ENCODE data around the gene VPS37B. TPM values are rescaled to one million over a fixed set of nuclear protein-coding genes. Genes with fewer than 3 reads are reported as not detected.

VPS37B gene
- total and polyA plus RNA-seq, 2 donors from 2014 or later = 21.4 to 47.8 TPM

DNA sequence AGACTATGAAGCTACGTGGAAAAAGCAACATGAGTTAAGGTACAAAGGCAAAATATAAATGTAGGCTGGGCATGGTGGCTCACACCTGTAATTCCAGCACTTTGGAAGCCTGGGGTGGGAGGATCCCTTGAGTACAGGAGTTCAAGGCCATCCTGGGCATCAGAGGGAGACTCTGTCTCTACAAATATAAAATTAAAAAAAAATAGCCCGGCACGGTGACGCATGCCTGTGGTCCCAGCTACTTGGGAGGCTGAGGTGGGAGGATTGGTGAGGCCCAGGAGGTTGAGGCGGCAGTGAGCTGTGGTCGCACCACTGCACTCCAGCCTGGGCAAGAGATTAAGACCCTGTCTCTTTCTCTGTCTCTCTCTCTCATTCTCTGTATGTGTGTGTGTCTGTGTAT is 4.0 kb upstream of the VPS37B start:
- DNase-seq (no peak), FAIRE-seq (no peak)
- intact Hi-C loops (cut with DNase I) = no loop called here
- TF ChIP-seq, protein P1, sequence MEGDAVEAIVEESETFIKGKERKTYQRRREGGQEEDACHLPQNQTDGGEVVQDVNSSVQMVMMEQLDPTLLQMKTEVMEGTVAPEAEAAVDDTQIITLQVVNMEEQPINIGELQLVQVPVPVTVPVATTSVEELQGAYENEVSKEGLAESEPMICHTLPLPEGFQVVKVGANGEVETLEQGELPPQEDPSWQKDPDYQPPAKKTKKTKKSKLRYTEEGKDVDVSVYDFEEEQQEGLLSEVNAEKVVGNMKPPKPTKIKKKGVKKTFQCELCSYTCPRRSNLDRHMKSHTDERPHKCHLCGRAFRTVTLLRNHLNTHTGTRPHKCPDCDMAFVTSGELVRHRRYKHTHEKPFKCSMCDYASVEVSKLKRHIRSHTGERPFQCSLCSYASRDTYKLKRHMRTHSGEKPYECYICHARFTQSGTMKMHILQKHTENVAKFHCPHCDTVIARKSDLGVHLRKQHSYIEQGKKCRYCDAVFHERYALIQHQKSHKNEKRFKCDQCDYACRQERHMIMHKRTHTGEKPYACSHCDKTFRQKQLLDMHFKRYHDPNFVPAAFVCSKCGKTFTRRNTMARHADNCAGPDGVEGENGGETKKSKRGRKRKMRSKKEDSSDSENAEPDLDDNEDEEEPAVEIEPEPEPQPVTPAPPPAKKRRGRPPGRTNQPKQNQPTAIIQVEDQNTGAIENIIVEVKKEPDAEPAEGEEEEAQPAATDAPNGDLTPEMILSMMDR (IDR thresholded peaks at IDR 0.05; ENCODE audit: borderline replicate concordance, extremely low read depth, insufficient read depth) = no peak
- Histone ChIP-seq H3K9me3 (ENCODE audit: control insufficient read depth in 2 of 3, insufficient read depth in 1 of 3, low read length in 3 of 3) (no peaks in the 10 kb centered on the region), H3K36me3 (ENCODE audit: control insufficient read depth in 2 of 3, insufficient read depth in 3 of 3, low read length in 3 of 3) (no peaks in the 10 kb centered on the region), H3K4me1 (ENCODE audit: control insufficient read depth in 2 of 3, insufficient read depth in 2 of 3, low read depth in 1 of 3, low read length in 3 of 3) (peaks cover 0 to 13% (median 7%) of the 10 kb centered on the region in 3 donors), H3K27me3 (ENCODE audit: control insufficient read depth, insufficient read depth, low read length) (no peaks in the 10 kb centered on the region), H3K27ac (ENCODE audit: low read depth in 2 of 2, low read length in 2 of 2) (no peak overlapping the region), H3K4me3 (ENCODE audit: low read length in 3 of 3) (no peak overlapping the region), H3K9ac (ENCODE audit: low read length in 3 of 3) (no peak overlapping the region)

DNA sequence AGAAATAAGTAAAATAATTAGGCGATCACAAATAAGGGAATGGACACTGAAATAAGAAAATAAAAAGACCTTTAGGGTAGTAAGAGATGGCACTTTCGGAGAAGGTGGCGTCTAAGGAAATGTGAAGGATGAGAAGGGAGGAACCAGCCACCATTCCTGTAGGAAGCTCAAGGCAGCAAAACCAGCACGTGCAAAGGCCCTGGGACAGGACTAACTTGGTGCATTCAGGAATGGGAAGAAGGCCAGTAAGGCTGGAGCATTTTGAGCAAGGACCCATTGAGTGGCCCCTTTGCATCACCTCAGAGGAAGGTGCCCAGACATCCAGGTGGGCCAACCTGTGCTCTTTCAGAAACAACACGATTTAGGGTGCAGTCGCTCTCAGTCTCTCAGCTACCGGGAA is 738 bp upstream of the VPS37B start:
- peaks cover 2 to 28% (median 16%) of the 10 kb centered on the region in 3 donors for H3K4me1 ChIP-seq (ENCODE audit: control insufficient read depth in 2 of 3, insufficient read depth in 2 of 3, low read depth in 1 of 3, low read length in 3 of 3)
- intact Hi-C loops (cut with DNase I) = no loop called here
- DNase-seq = peak in 1 of 5 donors; percentile 21
- no peak for FAIRE-seq
- peak overlapping the region in 1 of 3 donors; percentile 99 for H3K9ac ChIP-seq (ENCODE audit: low read length in 3 of 3)
- H3K27me3 ChIP-seq (ENCODE audit: control insufficient read depth, insufficient read depth, low read length) = no peaks in the 10 kb centered on the region
- TF ChIP-seq, protein P1 (IDR thresholded peaks at IDR 0.05; ENCODE audit: borderline replicate concordance, extremely low read depth, insufficient read depth) = no peak
- no peaks in the 10 kb centered on the region for H3K9me3 ChIP-seq (ENCODE audit: control insufficient read depth in 2 of 3, insufficient read depth in 1 of 3, low read length in 3 of 3)
- no peak overlapping the region for H3K4me3 ChIP-seq (ENCODE audit: low read length in 3 of 3)
- no peaks in the 10 kb centered on the region for H3K36me3 ChIP-seq (ENCODE audit: control insufficient read depth in 2 of 3, insufficient read depth in 3 of 3, low read length in 3 of 3)
- peak overlapping the region in 1 of 2 donors; percentile 92 for H3K27ac ChIP-seq (ENCODE audit: low read depth in 2 of 2, low read length in 2 of 2)

DNA sequence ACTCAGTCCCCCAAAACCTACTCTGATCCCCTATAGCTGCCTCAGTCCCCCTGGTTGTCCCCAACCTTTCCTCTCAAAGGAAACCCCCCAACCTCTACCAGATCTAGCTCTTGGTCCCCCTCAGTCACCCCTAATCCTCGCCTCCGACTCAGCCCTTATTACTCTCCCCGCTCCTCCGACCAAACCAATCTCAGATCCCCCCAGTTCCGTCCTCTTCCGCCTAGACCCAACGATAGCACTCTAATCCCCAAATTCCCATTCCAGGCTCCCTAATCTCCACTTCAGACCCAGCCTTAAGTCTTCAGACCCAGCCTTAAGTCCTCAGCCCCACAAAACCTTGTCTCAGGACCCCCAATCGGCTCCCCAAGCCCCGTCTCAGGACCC is 612 bp downstream of the VPS37B start:
- Histone ChIP-seq H3K27ac (ENCODE audit: low read depth in 2 of 2, low read length in 2 of 2) (peak overlapping the region; percentile 79 to 92), H3K9me3 (ENCODE audit: control insufficient read depth in 2 of 3, insufficient read depth in 1 of 3, low read length in 3 of 3) (no peaks in the 10 kb centered on the region), H3K4me3 (ENCODE audit: low read length in 3 of 3) (peak overlapping the region; percentile 84 to 95 (median 85)), H3K36me3 (ENCODE audit: control insufficient read depth in 2 of 3, insufficient read depth in 3 of 3, low read length in 3 of 3) (no peaks in the 10 kb centered on the region), H3K27me3 (ENCODE audit: control insufficient read depth, insufficient read depth, low read length) (no peaks in the 10 kb centered on the region), H3K9ac (ENCODE audit: low read length in 3 of 3) (peak overlapping the region; percentile 86 to 99 (median 99)), H3K4me1 (ENCODE audit: control insufficient read depth in 2 of 3, insufficient read depth in 2 of 3, low read depth in 1 of 3, low read length in 3 of 3) (peaks cover 2 to 36% (median 23%) of the 10 kb centered on the region in 3 donors)
- no peak for FAIRE-seq
- TF ChIP-seq, protein P1 (IDR thresholded peaks at IDR 0.05; ENCODE audit: borderline replicate concordance, extremely low read depth, insufficient read depth) = no peak
- DNase-seq = no peak
- intact Hi-C loops (cut with DNase I) = no loop called here

Data from kidney (tissue), 14 donors.